ENCODE data around the gene RAB20.
"Not testable (repeated sequence)": the region's sequence is repeated elsewhere in the genome, so short reads cannot be mapped to it uniquely, and the experiment has no call there.

Gene RAB20

GRCh38 chr13:110492679-110493593 is 68.6 kb downstream of the RAB20 start:
- DNase-seq (ENCODE audit: low read depth, low spot score): no peak

DNA sequence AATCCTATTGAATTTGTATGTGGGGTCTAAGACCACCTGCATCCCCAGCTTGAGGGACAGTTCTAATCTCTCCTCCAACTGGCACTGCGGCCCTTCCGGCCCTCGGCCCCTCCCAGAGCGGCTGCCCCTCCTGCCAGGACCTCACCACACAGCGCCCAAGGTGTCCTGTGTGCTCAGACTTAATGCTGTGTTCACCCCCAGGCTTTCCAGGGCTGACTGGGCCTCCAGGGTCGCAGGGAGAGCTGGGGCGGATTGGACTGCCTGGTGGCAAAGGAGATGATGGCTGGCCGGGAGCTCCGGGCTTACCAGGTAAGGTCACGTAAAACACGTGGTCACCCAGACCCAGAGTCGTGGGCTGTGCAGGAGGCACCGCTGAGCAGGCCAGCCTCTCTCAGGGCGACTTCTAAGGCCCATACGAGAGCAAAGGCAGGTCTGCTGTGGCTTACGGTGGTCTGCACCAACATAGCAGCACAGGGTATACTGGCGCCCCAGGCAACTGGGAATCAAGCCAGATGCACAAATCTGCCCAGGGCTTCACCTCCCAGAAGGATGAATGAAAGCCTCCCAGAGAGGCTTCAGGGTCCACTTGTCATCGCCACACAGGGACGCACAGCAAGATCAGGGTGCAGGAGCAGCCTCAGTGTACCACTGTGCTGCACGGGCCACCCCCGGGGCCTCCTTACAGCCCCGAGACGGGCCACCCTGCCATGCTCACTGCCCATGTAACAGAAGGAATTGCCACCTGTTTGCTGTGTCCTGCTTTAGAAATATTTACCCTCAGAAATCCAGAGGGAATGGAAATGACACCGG is 69.4 kb downstream of the RAB20 start:
- DNase-seq (ENCODE audit: low read depth, low spot score): no peak

DNA sequence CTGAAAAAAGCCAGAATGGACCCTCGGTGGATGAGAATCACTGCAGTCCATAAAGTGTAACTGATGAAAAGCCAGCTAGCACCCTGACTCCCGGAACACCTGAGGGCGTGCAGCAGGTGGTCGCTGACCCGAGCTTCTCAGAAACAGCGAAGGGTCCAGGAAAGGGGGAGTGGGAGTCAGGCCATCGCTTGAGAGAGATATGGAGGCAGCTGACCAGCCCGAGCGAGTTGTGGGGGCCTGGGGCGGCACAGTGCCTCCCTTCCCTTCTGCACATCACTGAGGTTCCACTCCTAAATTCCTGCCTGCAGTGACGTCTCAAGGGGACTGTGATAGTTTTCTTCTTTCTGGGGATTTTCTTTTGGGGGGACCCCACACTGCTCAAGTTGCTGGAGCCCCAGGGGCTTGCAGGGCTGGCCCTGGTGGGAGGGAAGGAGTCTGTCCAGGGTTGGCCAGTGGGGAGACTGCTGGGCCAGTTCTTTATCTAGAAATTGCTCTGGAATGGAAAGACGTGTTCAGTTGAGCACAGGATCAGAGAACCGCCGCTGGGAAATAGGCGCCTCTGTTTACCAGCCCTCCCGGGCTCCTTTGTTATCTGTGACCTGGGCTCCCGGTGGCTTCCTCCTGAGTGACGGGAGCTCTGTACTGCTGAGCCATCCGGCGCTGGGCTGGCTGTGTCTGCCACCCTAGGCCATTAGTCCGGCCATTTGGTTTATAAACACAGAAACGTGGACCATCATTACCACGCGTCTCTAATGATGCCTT is 71.3 kb downstream of the RAB20 start:
- no peak for DNase-seq (ENCODE audit: low read depth, low spot score)

- DNase-seq (ENCODE audit: low read depth, low spot score): not testable (repeated sequence)
Observed at GRCh38 chr13:110486880-110487279, 74.6 kb downstream of the RAB20 start.

GRCh38 chr13:110486061-110486715 is 75.3 kb downstream of the RAB20 start:
- DNase-seq (ENCODE audit: low read depth, low spot score): no peak

GRCh38 chr13:110485604-110486003 is 75.9 kb downstream of the RAB20 start:
- no peak for DNase-seq (ENCODE audit: low read depth, low spot score)

DNA sequence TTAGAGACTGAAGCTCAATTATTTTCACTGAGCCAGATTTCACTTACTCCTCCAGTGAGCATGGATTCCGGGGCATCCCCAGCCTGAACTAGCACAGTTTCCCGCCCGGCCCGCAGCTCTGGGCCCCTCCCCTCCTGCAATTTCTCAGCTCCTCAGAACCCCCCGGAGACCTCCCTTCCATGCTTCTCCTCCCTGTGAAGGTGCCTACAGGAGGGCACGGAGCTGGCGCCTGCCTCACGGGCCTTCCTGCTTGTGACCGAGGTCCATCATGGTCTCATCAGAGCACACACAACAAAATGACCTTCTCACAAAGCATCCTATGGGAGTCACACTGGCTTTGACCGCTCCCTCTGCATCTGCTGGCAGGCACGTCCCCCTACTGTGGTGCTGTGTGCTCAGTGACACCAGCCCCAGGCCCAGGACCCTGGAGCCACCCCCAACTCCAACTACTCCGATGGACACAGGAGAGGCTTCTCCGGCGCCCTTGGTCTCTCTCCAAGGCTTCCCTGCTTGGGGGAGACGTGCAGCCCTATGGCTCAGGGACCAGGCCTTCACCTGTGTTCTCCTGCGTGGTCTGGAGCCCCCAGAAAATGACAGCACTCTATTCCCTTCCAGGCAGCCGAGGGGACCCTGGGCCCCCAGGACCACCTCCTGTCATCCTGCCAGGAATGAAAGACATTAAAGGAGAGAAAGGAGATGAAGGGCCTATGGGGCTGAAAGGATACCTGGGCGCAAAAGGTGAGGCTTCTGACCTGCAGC is 77.1 kb downstream of the RAB20 start:
- no peak for DNase-seq (ENCODE audit: low read depth, low spot score)

DNA sequence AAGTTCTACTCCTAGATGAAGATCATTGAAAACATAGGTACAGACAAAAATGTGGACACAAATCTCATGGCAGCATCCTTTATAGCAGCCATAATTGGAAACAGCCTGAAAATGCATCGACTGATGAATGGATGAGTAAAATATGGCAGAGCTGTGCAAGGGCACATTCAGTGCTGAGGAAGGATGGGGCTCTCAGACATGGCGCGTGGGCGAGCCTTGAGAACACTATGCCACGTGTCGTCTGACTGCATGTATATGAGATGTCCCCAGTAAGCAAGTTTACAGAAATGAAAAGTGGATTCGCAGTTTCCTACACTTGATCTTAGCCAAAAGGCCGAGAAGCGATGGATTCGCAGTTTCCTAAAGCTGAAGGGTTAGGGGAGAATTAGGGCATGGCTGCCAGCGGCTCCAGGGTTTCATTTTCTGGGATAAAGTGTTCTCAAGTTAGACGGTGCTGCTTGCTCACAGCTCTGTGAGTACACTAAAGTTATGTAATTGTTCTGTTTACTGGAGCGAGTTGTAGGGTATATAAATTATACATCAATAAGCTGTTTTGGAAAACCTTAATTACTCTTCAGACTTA is 78.0 kb downstream of the RAB20 start:
- no peak for DNase-seq (ENCODE audit: low read depth, low spot score)

- DNase-seq (ENCODE audit: low read depth, low spot score): no peak
Observed at GRCh38 chr13:110480161-110480560, 81.4 kb downstream of the RAB20 start.

- DNase-seq (ENCODE audit: low read depth, low spot score): no peak
Observed at GRCh38 chr13:110479648-110480047, 81.9 kb downstream of the RAB20 start.

DNA sequence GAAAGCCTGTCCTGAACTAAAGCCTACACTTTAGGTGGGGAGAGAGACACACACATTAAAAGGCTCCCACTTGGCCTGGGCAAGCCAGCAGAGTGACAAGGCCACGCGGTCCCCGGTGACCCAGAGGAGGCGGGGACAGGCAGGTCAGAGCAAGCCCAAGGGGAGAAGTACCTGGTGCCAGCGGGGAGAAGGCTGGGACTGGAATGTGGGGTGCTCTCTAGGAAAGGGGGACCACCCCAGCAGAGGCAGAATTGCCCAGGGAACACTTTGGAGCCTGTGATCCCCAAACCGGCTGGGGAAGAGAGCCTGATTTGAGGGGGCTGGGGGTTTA is 82.3 kb downstream of the RAB20 start:
- no peak for DNase-seq (ENCODE audit: low read depth, low spot score)

DNA sequence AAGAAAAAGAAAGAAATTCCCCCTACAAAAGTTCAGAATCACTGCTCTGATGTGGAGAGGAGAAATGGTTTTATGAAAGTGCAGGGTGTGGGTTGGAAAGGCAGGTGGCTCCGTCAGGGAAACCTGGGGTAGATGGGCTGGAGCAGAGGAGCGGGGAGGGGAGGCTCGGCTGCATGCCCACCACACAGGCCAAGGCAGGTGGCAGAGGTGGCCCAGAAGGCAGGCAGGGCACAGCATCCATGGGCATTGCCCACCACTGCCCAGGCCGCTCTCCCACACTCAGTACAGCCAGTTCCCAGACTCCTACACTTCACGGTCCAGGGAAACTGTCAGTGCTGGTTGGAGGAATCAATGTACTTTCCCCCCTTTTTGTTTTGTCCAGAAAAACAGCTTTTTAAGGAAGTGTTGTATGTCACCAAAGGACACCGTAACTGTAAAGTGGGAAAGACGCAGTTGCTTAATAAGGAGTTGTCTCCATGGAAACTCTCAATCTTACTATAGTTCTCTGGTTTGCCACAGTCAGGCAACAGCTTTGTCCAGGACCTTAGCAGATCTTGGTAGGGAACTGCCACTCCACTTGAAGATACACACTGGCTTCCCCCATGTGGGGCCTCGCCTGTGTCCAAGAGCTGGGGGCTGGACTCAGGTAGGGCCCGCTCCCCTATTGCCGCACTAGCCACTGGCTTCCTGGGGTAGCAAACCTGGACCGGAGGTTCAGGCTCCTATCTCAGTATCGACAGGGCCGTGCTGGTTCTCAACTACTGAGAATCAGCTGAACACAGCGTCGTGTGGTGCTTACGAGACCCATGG is 82.9 kb downstream of the RAB20 start:
- DNase-seq (ENCODE audit: low read depth, low spot score): no peak

DNA sequence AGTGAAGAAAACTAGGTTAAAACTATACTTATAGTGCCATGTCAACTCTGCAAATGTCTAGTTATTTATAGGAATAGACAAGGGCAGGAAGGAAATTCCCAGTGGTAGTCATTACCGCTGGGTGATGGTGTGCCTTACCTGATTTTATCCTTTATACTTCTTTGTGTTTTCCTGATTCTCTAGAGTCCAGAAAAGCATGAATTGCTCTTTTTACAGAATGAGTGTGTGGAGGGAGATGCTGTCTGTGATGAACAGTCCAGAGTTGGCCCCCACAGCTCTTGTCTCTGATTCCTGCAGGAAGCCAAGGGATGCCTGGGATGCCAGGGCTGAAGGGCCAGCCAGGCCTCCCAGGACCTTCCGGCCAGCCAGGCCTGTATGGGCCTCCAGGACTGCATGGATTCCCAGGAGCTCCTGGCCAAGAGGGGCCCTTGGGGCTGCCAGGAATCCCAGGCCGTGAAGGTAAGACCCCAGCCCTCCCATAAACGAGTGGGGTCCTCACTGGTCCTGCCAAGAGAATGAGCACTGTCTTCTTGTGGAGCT is 83.7 kb downstream of the RAB20 start:
- DNase-seq (ENCODE audit: low read depth, low spot score): no peak

- DNase-seq (ENCODE audit: low read depth, low spot score): no peak
Observed at GRCh38 chr13:110476220-110476617, 85.3 kb downstream of the RAB20 start.

- no peak for DNase-seq (ENCODE audit: low read depth, low spot score)
Observed at GRCh38 chr13:110475550-110476219, 85.8 kb downstream of the RAB20 start.

GRCh38 chr13:110475117-110475516 is 86.4 kb downstream of the RAB20 start:
- DNase-seq (ENCODE audit: low read depth, low spot score): no peak

DNA sequence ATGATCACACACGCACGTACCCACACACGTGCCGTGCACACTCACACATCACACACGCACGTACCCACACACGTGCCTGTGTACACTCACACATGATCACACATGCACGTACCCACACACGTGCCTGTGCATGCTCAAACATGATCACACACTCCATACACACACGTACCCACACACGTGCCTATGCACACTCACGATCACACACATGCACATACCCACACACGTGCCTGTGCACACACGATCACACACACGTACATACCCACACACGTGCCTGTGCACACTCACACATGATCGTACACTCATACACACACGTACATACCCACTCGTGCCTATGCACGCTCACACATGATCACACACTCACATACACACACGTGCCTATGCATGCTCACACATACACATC is 86.8 kb downstream of the RAB20 start:
- DNase-seq (ENCODE audit: low read depth, low spot score): no peak

Data from activated naive CD8-positive, alpha-beta T cell treated with anti-CD3 and anti-CD28 coated beads, Interleukin-2, amount 50 U/mL, for 16 hours (primary cell).